Hematopoietic multipotent progenitor cell treated with erythropoietin and hydrocortisone succinate and interleukin-3 and kit ligand, for 4 days (in vitro differentiated cells): ENCODE data around the gene KPNA1.
"Not testable (repeated sequence)": the region's sequence is repeated elsewhere in the genome, so short reads cannot be mapped to it uniquely, and the experiment has no call there.

ENCODE experiments used
- DNase-seq: peaks from one replicate; pipeline ENCODE4 v3.0.0-alpha.2; 2015

Gene KPNA1

GRCh38 chr3:122519693-122520092 is 5.0 kb upstream of the KPNA1 start:
- DNase-seq = no peak

GRCh38 chr3:122516846-122517360 is 2.2 kb upstream of the KPNA1 start:
- peak; percentile 50 for DNase-seq

GRCh38 chr3:122515870-122516269 is 1.1 kb upstream of the KPNA1 start:
- no peak for DNase-seq

- no peak for DNase-seq
These were observed 305 bp upstream of the KPNA1 start for GRCh38 chr3:122515020-122515468.

GRCh38 chr3:122513386-122514122 is 1.2 kb downstream of the KPNA1 start:
- peak; percentile 28 for DNase-seq

GRCh38 chr3:122512284-122512683 is 2.5 kb downstream of the KPNA1 start:
- DNase-seq = no peak

- peak; percentile 18 for DNase-seq
These were observed 3.7 kb downstream of the KPNA1 start for GRCh38 chr3:122510878-122511535.

GRCh38 chr3:122508944-122509343 is 5.8 kb downstream of the KPNA1 start:
- DNase-seq = not testable (repeated sequence)

GRCh38 chr3:122508135-122508914 is 6.4 kb downstream of the KPNA1 start:
- no peak for DNase-seq

GRCh38 chr3:122506450-122506849 is 8.3 kb downstream of the KPNA1 start:
- no peak for DNase-seq

- DNase-seq = no peak
These were observed 9.1 kb downstream of the KPNA1 start for GRCh38 chr3:122505676-122506075.

- no peak for DNase-seq
These were observed 11.8 kb downstream of the KPNA1 start for GRCh38 chr3:122502941-122503340.

GRCh38 chr3:122502139-122502538 is 12.6 kb downstream of the KPNA1 start:
- DNase-seq = peak; percentile 91

- not testable (repeated sequence) for DNase-seq
These were observed 13.8 kb downstream of the KPNA1 start for GRCh38 chr3:122500964-122501363.

- no peak for DNase-seq
These were observed 16.6 kb downstream of the KPNA1 start for GRCh38 chr3:122498152-122498551.

- peak; percentile 93 for DNase-seq
These were observed 17.3 kb downstream of the KPNA1 start for GRCh38 chr3:122497425-122497824.

- no peak for DNase-seq
These were observed 18.2 kb downstream of the KPNA1 start for GRCh38 chr3:122496508-122496907.

GRCh38 chr3:122493296-122493695 is 21.4 kb downstream of the KPNA1 start:
- no peak for DNase-seq

- DNase-seq = no peak
These were observed 26.3 kb downstream of the KPNA1 start for GRCh38 chr3:122488262-122488973.

- no peak for DNase-seq
These were observed 29.8 kb downstream of the KPNA1 start for GRCh38 chr3:122484985-122485384.

- DNase-seq = no peak
These were observed 33.3 kb downstream of the KPNA1 start for GRCh38 chr3:122481390-122481789.

- DNase-seq = no peak
These were observed 38.2 kb downstream of the KPNA1 start for GRCh38 chr3:122476532-122476931.

- DNase-seq = no peak
These were observed 39.4 kb downstream of the KPNA1 start for GRCh38 chr3:122475316-122475715.
